Stimulated activated CD4-positive, alpha-beta T cell treated with anti-CD3 and anti-CD28 coated beads, Interleukin-15, amount 100 ng/mL, for 48 hours (primary cell): ENCODE results near the gene SNX25.
"Not testable (repeated sequence)": the region's sequence is repeated elsewhere in the genome, so short reads cannot be mapped to it uniquely, and the experiment has no call there.

Source experiments
- DNase-seq, 2 donors: peaks; one replicate each; pipeline ENCODE4 v3.0.0-alpha.2; 2020; ENCODE audit warnings: low read depth in 2 of 2

The SNX25 gene

DNA sequence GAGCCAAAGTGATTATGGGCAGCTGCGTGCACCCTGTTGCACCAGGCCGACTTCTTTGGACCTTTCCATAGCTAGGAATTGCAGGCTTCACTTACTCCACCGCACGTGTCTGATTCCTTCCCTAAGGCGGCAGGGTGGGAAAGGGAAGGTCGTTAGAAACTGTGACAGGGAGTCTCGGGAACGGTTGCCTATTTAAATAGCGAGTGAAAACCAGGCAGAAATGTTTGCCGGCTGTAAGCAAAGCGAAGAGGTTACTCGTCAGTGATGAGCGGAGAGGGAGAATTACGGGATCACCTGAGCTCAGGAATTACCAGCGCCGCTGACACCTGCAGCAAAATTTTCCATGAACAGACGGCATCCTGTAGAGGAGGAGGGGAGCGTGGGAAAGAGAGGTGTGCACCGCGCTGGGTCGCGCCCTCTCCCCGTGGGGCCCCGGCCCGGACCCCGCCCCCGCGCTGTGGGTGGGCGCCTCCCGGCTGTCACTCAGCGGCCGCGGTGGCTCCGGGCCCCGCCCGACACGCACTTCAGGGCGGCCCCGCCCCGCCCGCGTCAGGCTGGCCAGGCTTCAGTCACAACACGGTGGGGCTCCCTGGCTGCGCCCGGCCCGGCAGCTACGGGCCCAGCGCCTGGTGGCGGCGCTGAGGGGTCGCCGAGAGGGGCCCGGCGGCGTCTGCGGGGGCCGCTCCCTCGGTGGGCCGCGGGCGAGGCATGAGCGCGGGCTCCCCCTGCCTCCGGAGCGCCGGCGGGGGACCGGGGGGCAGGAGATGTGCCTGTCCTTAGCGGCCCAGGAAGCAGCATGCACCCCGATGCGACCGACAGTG, at the start of gene SNX25:
SNX25 (plus strand) TSS at position 568 of the 821 bp plus-strand sequence; CDS start at position 797, 229 bp downstream.
- peak; percentile 65 to 84 for DNase-seq

DNA sequence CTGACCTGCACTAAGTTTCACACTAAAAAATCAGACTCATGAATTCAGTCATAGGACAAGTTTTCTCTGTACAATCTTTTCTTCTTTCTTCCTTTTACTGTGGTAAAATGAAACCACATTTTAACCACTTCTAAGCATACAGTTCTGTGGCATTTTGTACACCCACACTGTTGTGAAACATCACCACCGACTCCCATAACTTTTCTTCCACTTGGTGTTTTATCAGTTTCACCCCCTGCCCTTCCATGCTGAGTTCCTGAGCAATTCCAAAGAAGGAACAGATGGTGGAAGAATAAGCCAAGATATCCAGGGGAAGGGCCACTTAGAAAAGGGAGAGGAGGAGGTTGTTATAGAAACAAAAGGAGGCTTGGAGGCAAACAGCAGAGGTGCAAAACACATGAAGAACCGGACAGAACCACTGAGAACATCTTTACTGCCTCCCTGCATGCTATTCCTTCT, 43.8 kb upstream of the SNX25 start:
- no peak for DNase-seq

DNA sequence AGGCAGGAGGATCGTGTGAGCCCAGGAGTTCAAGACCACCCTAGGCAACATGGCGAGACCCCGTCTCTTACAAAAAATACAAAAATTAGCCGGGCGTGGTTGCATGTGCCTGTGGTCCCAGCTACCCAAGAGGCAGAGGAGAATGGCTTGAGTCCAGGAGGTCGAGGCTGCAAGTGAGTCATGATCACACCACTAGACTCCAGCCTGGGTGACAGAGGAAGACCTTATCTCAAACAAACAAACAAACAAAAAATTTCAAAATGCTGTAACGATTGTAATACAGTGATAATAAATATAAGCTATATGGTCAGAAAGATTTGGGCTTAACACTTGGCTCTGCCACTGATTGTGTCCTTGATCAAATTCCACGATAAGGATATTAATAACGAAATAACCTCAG, 42.2 kb upstream of the SNX25 start:
- DNase-seq, result no peak

DNA sequence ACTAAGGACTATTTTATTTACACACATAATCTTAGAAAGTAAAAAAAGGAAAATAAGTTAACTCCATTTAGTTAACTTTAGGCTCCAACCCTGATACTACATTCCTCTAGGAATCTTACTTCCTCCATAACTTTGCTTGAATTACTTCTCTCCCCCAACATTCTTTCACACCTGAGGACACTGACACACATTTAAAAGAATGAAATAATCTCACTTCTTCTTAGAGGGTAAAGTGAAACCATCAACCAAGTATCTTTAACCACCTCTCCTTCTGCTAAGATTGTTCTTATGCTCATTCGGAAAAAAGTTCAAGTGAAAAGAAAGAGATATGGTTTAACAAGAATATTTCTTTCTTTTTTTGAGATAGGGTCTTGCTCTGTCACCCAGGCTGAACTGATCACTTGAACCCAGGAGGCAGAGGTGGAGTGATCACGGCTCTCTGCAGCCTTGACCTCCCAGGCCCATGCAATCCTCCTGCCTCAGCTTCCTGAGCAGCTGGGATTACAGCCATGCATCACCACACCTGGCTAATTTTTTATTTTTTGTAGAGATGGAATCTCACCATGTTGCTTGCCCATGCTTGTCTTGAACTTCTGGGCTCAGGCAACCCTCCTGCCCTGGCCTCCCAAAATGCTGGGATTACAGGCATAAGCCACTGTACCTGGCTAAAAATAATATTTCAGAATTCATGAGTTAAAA, 37.9 kb upstream of the SNX25 start:
- no peak for DNase-seq

DNA sequence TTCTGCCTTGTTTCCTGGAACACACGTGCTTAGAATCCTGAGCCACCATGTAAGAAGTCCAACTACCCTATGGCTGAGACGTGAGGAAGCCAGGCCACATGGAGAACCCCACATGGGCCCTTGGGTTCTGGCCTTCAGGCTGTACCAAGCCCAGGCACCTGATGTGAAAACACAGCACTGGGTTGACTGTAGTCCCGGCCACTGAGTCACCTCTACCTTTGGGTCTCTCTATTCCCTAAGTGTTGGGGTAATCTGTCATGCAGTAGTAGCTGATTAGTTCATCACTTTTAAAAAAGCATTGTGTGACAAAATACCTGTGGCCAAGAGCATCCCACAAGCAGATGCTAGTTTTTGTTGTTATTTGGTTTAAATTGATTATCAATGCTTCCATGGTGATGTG, 29.9 kb upstream of the SNX25 start:
- no peak for DNase-seq

DNA sequence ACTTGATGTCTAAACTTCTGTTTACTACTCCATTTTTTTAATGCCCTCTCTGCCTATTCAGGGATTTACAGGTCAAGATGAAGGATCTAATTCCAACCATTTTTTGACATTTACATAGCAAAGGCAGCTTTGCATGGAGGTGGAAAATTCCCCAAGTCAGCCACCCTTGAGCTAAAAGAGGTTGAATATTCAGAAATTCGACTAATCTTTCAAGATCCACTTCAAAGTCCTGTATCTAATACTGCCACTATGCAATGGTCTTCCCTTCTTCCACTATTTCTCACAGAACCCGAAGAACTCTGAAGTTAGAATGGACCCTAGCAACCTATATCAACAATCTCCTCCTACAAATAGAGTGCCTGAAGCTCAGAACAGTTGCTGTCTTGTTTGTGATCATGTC, 27.2 kb upstream of the SNX25 start:
- DNase-seq, result no peak

DNA sequence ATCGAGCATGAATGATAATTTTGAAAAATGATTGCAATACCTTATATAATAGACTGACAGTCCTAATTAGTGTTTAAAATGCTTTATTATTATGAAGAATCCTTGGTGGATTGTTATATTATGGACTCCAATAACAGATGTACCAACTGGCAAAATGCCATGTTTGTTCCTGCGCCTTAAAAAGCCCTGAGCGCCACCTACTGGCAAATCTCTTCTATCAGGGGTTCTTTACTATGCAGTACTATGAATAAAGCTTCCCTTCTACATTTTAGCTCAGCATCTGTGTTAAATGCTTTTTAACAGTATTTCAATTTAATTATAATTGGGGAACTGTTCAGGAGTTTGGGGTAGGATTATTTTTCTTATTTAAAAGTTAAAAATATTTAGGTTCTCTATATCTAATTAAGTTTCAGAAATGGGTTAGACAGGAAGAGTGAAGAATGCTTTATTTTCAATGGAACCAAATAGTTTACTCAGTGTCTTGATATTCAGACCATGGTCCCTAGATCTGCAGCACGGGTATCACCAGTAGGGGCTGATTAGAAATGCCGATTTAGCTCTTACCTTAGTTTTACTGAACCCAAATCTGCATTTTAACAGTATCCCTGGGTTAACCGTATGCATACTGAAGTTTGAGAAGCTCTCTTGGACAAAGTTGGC, 25.6 kb upstream of the SNX25 start:
- DNase-seq, result peak; percentile 52 to 68

DNA sequence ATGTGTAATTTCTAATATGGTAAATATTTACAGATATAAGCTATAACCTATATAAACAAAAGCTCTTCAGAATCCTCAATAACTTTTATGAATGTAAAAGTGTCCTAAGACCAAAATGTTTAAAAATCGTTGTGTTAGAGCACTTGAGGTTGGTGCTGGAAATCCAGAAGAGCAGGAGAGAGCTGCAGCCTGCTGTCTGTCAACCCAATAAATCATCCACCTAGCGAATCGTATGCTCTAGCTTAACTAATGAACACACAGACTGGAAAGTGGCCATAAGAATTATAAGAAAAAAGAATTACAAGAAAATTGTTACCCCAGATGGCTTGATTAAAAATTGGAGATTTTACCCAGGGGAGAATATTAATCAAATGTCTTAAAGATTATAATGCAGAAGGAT, 22.6 kb upstream of the SNX25 start:
- no peak for DNase-seq

DNA sequence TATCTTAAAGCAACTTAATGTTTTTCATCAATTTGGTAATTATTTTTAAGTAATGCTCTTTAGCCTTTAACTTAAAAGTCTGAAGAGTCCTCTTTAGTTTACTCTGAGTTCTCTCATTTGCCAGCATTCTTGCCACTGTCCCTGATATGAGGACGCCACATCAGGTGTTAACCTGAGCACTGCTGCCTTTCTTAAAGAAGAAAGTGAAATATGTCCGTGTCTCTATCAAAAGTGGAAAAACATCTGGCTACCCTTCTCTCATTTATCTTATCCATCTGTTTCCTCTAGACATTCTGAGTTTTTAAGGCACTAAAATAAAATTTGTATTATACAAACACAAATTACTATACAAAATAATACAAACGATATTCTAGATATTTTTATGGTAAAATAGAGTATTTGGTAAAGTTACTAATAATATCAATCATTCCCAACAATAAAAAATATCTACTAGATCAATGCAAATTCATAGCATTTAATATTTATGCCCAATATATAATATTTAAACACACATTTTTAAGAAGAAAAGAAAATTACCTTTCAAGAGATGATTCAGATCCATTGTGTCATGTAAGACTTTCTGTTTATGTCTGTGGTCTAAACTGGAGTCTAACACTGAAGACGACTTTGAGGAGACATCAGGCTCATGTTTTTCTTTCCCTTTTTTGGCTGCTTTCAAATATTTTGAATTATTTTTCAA, 19.6 kb upstream of the SNX25 start:
- no peak for DNase-seq

DNA sequence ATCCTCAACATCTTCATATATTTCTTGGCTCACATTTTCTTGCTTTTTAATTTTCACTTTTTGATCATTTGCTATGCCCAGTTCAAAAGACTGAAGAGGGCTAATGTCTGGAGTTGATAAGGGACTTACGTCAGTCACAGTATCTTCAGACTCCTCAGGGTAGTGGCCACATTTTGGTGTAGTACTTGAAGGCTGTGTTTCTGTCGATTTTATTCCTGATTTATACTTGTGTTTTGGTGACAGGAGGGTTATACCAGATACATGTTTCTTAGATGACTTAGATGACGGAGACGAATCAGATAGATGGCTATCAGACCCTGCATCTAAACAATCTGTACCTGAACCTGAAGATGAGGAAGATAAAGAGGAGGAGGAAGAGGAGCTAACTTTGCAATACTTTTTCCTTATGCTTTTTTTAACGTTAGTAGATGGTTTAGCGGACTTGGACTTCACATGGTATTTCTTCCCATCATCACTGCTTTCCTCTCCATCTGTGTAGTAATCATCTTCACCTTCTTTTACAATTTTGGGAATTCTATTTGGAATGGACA, 19.0 kb upstream of the SNX25 start:
- no peak for DNase-seq

DNA sequence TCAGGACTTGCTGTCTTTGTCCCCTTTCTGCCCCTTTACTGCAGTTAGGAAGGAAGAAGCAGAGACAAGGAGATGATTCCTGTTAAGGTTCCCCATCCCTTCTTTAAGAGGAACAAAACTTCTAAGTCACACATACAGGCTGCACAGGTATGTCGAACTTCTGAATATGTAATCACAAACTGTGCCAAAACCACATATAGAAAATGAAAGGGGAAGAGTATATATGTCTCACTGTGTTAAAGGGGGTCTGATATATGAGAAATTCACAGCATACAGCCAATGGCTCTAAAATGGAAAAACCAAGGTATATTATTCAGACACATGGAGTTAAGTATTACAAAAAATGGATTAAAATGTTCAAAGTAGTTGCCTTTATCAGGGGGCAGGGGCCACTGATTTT, 17.3 kb upstream of the SNX25 start:
- no peak for DNase-seq

DNA sequence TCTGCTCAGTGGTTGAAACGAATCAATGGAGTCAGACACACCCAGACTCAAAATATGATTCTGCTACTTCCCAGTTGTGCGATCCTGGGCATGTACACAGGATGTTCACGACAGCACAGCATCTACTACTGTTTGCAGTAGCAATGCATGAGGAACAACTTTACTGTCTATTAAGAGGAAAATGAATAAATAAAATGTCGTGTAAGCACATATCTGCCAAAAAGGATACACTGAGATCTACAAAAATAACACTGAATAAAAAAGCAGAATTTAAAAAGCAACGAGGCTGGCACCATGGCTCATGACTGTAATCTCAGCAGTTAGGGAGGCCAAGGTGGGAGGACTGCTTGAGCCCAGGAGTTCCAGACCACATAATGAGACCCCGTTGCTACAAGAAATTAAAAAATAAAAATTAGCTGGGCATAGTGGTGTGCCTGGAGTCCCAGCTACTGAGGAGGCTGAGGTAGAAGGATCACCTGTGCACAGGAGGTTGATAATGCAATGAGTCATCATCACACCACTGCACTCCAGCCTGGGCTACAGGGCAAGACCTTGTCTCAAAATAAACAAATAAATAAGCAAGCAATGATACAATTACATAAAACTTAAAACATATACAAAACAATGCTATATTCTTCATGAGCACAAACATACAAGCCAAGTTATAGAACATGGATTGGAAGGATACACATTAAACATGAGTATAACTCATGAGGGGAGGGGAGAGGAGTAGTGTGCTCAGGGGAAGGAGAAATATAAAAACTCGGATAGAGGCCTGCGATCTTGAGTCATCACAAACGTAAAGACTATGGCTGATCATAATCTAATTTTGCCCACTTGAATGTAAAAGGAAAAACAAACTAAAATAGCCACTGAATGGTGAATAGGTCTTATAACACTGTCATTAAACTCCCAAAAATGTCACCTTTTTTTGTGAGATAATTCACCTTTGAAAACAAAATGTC, 14.2 kb upstream of the SNX25 start:
- DNase-seq, result no peak

DNA sequence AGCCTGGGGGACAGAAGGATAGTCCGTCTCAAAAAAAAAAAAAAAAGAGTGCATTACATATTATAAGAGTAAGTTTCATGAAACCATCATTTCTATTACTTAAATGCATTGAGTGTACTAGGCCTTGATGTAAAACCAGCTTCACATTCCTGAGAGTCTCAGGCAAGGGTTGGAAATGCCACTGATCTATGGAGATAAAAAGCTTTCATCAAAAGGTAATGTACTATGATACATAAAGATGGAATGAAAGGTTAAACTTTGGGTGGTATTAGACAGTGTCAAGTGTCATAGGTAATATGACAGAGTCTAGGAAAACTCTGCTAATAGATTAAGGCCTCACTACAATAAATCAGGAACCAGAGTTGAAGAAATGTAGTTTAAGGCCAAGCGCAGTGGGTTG, 13.0 kb upstream of the SNX25 start:
- DNase-seq, result no peak

DNA sequence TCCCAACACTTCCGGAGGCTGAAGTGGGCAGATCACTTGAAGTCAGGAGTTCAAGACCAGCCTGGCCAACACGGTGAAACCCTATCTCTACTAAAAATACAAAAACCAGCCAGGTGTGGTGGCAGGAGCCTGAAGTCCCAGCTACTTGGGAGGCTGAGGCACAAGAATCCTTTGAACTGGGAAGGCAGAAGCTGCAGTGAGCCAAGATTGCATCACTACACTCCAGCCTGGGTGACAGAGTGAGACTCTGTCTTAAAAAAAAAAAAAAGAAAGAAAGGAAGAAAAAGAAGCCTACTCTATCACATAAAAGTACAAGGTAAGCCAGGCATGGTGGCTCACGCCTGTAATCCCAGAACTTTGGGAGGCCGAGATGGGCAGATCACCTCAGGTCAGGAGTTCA, 11.2 kb upstream of the SNX25 start:
- DNase-seq, result not testable (repeated sequence)

DNA sequence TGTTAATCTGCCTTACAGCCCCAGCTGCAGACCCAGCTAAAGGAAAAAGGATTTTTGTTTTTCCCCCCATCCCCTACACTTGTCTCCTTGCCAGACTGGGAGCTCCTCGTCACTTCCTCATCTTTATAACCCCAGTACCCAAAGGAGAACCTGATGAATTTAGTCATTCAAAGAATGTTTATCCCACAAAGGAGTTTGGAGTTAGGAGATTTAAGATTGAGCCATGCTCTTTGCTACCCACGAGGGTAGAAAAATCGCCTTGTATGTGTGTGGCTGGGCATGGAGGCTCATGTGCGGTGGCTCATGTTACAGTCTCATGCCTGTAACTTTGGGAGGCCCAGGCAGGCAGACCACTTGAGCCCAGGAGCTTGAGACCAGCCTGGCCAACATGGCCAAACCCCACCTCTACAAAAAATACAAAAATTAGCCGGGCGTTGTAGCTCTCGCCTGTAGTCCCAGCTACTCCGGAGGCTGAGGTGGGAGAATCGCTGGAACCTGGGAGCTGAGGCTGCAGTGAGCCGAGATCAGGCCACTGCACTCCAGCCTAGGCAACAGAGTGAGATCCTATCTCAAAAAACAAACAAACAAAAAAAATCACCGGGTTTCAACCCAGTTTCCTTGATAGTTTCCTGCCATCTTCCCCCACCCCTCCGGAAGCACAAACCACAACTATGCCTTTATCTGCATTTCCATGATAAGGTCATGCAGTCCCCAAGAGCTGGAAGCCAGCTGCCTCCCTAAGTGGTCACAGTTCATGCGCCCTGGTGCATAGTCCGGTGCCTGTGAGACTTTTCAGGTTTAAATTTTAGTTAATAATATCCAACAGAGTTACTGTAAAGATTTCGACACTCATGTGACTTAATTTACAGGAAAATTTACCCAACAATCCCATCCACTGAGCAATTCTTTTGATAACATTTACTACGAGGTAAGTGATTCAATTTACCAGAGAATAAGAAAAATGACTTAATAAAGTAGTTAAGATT, 7.1 kb upstream of the SNX25 start:
- DNase-seq, result no peak

DNA sequence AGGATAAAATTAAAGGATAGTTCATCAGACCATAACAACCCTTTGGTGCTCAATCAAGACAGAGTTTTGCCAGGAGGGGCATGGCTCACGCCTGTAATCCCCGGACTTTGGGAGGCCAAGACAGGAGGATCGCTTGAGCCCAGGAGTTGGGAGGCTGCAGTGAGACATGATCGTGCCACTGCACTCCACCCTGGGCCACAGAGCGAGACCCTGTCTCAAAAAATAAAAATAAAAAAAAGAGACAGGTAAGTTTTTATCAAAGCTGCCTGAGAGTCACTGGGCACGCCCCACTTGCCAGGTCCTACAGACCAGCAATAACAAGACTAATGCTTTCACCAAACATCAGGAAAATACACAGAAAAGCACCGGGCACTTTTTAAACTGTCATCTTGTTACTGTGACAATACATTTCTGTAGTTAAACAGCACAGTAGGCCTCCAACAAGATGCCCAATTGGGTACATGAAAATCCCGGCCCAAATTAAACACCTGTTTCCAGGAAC, 6.4 kb upstream of the SNX25 start:
- DNase-seq, result no peak

DNA sequence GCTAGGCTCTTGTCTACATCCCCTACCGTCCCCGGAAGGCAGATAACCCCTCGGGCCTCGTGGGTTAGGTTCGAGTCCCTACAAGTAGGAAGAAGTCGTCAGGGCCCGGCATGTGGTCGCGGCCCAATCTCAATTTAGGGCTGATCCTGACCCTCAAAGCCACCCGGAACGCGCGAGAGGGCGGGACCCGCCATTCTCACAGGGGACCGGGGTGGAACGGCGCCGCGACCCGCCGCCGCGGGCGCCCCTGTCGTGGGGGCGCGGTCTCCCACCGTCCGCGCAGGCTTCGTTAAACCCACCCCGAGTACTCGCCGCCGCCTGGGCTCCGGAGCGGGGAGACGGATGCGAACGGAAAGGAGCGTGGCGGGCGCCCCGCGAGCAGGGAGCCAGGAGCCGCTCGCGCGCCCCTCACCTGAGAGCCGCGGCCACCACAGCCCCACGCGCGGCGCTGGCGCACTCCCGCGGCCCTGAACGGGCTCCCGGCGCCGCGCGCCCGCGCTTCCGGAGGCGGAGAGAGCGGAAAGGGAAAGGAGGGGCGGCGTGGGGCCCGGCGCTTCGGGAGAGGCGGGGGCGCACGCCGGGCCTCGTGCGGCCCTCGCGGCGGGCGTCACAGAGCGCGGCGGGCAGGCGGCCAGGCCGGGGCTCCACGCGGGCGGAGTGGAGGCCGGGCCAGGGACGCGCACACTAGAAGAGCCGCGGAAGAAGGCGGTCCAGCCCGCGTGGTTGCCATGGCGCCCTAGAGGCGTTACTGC, 5.7 kb upstream of the SNX25 start, which contains the start of gene CFAP97:
CFAP97 (minus strand) TSS at position 515 of the 752 bp plus-strand sequence. CDS start 12,804 bp downstream, outside the sequence.
- peak; percentile 51 to 65 for DNase-seq

DNA sequence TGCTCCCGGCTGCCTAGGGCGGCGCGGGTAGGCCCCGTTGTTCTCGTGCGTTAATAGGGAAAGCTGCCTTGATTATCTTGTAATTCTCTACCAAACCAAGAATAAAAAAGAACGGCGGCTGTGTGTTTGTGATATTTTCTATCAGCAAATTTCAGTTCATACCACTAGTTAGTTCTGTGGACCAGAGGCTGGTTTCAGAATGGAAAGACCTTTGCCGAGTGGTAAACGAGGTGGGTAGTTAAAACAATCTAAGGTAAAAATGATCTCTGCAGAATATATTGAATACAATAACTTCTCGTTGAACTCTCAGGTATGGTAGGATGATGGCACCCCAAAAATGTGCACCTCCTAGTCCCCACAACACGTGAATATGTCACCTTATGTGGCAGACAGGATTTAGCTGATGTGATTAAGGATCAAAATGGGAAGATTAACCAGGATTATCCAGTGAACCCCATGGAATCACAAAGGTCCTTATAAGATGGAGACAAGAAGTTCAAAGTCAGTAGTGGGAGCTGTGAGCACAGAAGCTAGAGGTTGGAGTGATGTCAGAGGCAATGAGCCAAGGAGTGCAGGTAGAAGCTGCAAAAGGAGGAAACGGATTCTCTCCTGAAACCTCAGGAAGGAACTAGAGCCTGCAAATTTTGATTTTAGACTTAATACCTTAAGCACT, 5.0 kb upstream of the SNX25 start:
- no peak for DNase-seq
